GM12878 (cell line): ENCODE data around the gene SSTR1. TPM values are rescaled to one million over a fixed set of nuclear protein-coding genes. Genes with fewer than 3 reads are reported as not detected.

Experiments
- ATAC-seq: fragments of 200-7000 bp; cut with Tn5 transposase; 3 replicates; pipeline ENCODE4 v1.9.1; 2020; ENCODE audit warnings: mild to moderate bottlenecking, moderate library complexity
- BruUV-seq: library from RNA; stranded (reverse); fragments of 400-500 nt; replicated peaks from 2 replicates; lab custom pipeline; 2021; lab: Mats Ljungman, UMichigan
- CTCF ChIA-PET: fragments of 300-600 bp; sonication (Branson Sonifier 250); formaldehyde crosslinking; extraction: SDS; loops from one replicate; lab custom pipeline; 2021; ENCODE audit warnings: inconsistent platforms; lab: Yijun Ruan, JAX
- POLR2A ChIA-PET: fragments of 350-600 bp; formaldehyde crosslinking; extraction: SDS; loops from one replicate; lab custom pipeline; 2021; ENCODE audit warnings: inconsistent platforms; lab: Charles Lee
- RAD21 ChIA-PET: fragments of 300-600 bp; sonication (Branson Sonifier 250); formaldehyde crosslinking; loops from one replicate; lab custom pipeline; 2023; ENCODE audit warnings: antibody characterized with exemption; ENCODE audit not compliant: unreplicated experiment; lab: Charles Lee
- SMC1A ChIA-PET: fragments of 300-600 bp; sonication (Branson Sonifier 250); formaldehyde crosslinking; loops from one replicate; lab custom pipeline; 2023; ENCODE audit not compliant: unreplicated experiment, uncharacterized antibody; lab: Charles Lee
- DNase-seq: peaks from one replicate; pipeline ENCODE4 v3.0.0-alpha.2; 2011; ENCODE audit warnings: low read depth, low spot score
- FAIRE-seq: peaks from 3 replicates; lab custom pipeline; 2011; peaks lifted over from hg19 to GRCh38; lab: Jason Lieb, UNC
- H2AFZ ChIP-seq: 2 replicates; pipeline ENCODE4 v1.6.0; 2011; ENCODE audit warnings: low read depth, low read length, control low read depth; ENCODE audit not compliant: control insufficient read depth
- H3K27ac ChIP-seq: 2 replicates; pipeline ENCODE4 v1.5.1; 2011; ENCODE audit warnings: control low read depth; ENCODE audit not compliant: control insufficient read depth, insufficient read depth
- H3K27me3 ChIP-seq, 2 experiments: replicated peaks in 1 of 2; 2 replicates each; pipeline versions ENCODE4 v1.6.0 to v1.6.1; 2011; ENCODE audit warnings: low read length in 1 of 2; ENCODE audit not compliant: control insufficient read depth in 2 of 2, insufficient read depth in 2 of 2
- H3K36me3 ChIP-seq, 2 experiments: 2 replicates each; pipeline ENCODE4 v1.5.1; 2011; ENCODE audit warnings: low read length in 1 of 2; ENCODE audit not compliant: control insufficient read depth in 2 of 2, insufficient read depth in 2 of 2
- H3K4me1 ChIP-seq: 2 replicates; pipeline ENCODE4 v1.6.1; 2011; ENCODE audit warnings: mild to moderate bottlenecking, low read length, moderate library complexity, mixed read lengths; ENCODE audit not compliant: control insufficient read depth, insufficient read depth
- H3K4me2 ChIP-seq: 2 replicates; pipeline ENCODE4 v1.6.0; 2011; ENCODE audit warnings: control low read depth; ENCODE audit not compliant: control insufficient read depth, insufficient read depth
- H3K4me3 ChIP-seq: fragments of 200-600 bp; sonication (generic); 2 replicates; pipeline ENCODE4 v1.5.1; 2016
- H3K79me2 ChIP-seq: 2 replicates; pipeline ENCODE4 v1.6.0; 2011; ENCODE audit warnings: low read length; ENCODE audit not compliant: control insufficient read depth, insufficient read depth
- H3K9ac ChIP-seq: 2 replicates; pipeline ENCODE4 v1.8.0; 2011; ENCODE audit warnings: low read length, control low read depth, mixed read lengths; ENCODE audit not compliant: control insufficient read depth, insufficient read depth
- H3K9me3 ChIP-seq: replicated peaks from 3 replicates; pipeline ENCODE4 v1.5.1; 2011; ENCODE audit warnings: mild to moderate bottlenecking, low read length; ENCODE audit not compliant: control insufficient read depth, insufficient read depth
- H4K20me1 ChIP-seq: 2 replicates; pipeline ENCODE4 v1.6.0; 2011; ENCODE audit not compliant: control insufficient read depth, insufficient read depth
- ASH2L ChIP-seq: fragments of 300-600, 200-600 bp; sonication (generic); IDR thresholded peaks from 2 replicates; pipeline ENCODE4 v1.6.1; 2017; ENCODE audit warnings: low read depth, mild to moderate bottlenecking, borderline replicate concordance
- CREB1 ChIP-seq: IDR thresholded peaks from 2 replicates; pipeline ENCODE4 v1.6.1; 2012; ENCODE audit warnings: low read depth, mild to moderate bottlenecking, inconsistent platforms
- CUX1 ChIP-seq: IDR thresholded peaks from 2 replicates; pipeline ENCODE4 v1.6.1; 2012; ENCODE audit warnings: improper control_type of control experiment, low read depth, low read length; ENCODE audit not compliant: insufficient replicate concordance
- FOXM1 ChIP-seq: IDR thresholded peaks from 2 replicates; pipeline ENCODE4 v1.6.1; 2012; ENCODE audit warnings: low read depth, mild to moderate bottlenecking, inconsistent platforms, low read length, moderate library complexity
- HDAC6 ChIP-seq: fragments of 200-600 bp; sonication (generic); IDR thresholded peaks from one replicate; pipeline ENCODE4 v1.8.0; 2017; ENCODE audit warnings: antibody characterized with exemption; ENCODE audit not compliant: unreplicated experiment
- IRF4 ChIP-seq: IDR thresholded peaks from 2 replicates; pipeline ENCODE4 v1.6.1; 2011; ENCODE audit warnings: low read depth, low read length
- MTA3 ChIP-seq: IDR thresholded peaks from 2 replicates; pipeline ENCODE4 v1.6.1; 2012; ENCODE audit warnings: low read length, inconsistent platforms, borderline replicate concordance
- MYB ChIP-seq: fragments of 150-350 bp; IDR thresholded peaks from 2 replicates; pipeline ENCODE4 v1.6.1; 2014; ENCODE audit warnings: mild to moderate bottlenecking, low read depth, low read length, borderline replicate concordance
- NFYA ChIP-seq: IDR thresholded peaks from 2 replicates; pipeline ENCODE4 v1.6.1; 2011; ENCODE audit warnings: low read depth, mild to moderate bottlenecking, low read length, improper control_type of control experiment, borderline replicate concordance
- NKRF ChIP-seq: fragments of 450-650 bp; conservative IDR thresholded peaks from 2 replicates; pipeline ENCODE4 v1.6.1; 2017; ENCODE audit warnings: mild to moderate bottlenecking, moderate library complexity
- ZBTB4 ChIP-seq: fragments of 450-650 bp; formaldehyde crosslinking; IDR thresholded peaks from 2 replicates; pipeline ENCODE4 v1.4.0; 2022; ENCODE audit warnings: mild to moderate bottlenecking, moderate library complexity
- ZNF24 ChIP-seq: fragments of 450-650 bp; IDR thresholded peaks from 2 replicates; pipeline ENCODE4 v1.6.1; 2017; ENCODE audit warnings: antibody characterized with exemption, mild to moderate bottlenecking
- WGBS: methylation state at CpG from one replicate; pipeline ENCODE4 v1.1.6; 2016; ENCODE audit warnings: low lambda C conversion rate; ENCODE audit not compliant: insufficient replicate concordance, insufficient coverage; ENCODE audit errors: missing lambda C conversion rate; 5-methylcytosine and 5-hydroxymethylcytosine counted together
- in situ Hi-C: fragments of 300-500 bp; cut with MboI; formaldehyde crosslinking; loops from 9 replicates; pipeline ENCODE4 v1.14.3; 2018; ENCODE audit warnings: mixed read lengths
- intact Hi-C: fragments of 100-400 bp; cut with micrococcal nuclease; formaldehyde crosslinking; loops from one replicate; pipeline ENCODE4 v1.14.2; 2022; ENCODE audit not compliant: unreplicated experiment
- polyA plus RNA-seq, 11 experiments: library from polyadenylated mRNA; depleted of rRNA in 4 of 11; unstranded in 6 of 11; stranded (reverse) in 5 of 11; fragments of >200 nt; fragmentation: Nextera tagmentation in 4 of 11; fragmentation: Illumina TruSeq in 1 of 11; extraction: Ambion mirVana in 4 of 11; extraction: Trizol in 1 of 11; gene quantifications; 1 replicate in 1 of 11; 2 replicates in 10 of 11; pipeline versions ENCODE4 v1.2.1 to v1.2.3, GENCODE V29; 2011 to 2016; ENCODE audit warnings: inconsistent platforms in 2 of 11, missing spikeins in 2 of 11, low read depth in 1 of 11
- total RNA-seq, 4 experiments: library from RNA; depleted of rRNA in 3 of 4; stranded (reverse); fragments of >200 nt in 3 of 4; fragmentation: Illumina TruSeq in 1 of 4; extraction: Trizol in 1 of 4; gene quantifications; 2 replicates each; pipeline versions ENCODE4 v1.2.1 to v1.2.3, GENCODE V29; 2013 to 2021

SSTR1 gene
- total and polyA plus RNA-seq, 10 of the 15 experiments (the other 5 are each of a cell fraction or from before 2014, with no cell fraction given): 0.01 to 0.05 TPM; not detected in 8

GRCh38 chr14:38189930-38190726 is 17.6 kb upstream of the SSTR1 start:
- WGBS: 77% methylated on average over 4 of the region's 4 CpGs

More at GRCh38 chr14:38189930-38190726, 17.6 kb upstream of the SSTR1 start:
- Histone ChIP-seq H4K20me1 (no peaks in the 10 kb centered on the region), H3K4me3 (no peak overlapping the region)
- CTCF ChIA-PET: no interaction called here
- TF ChIP-seq NKRF (no peak), ASH2L (no peak), FOXM1 (no peak), CREB1 (no peak), ZNF24 (no peak), HDAC6 (no peak), CUX1 (no peak), MYB (no peak), NFYA (no peak), IRF4 (no peak), MTA3 (no peak), ZBTB4 (CRISPR knock-in tag) (no peak)
- TF ChIP-seq, all 136 proteins: peak for 0
- ATAC-seq (no peak), FAIRE-seq (no peak), DNase-seq (no peak)
- H3K4me1 ChIP-seq: no peaks in the 10 kb centered on the region
- no peaks in the 10 kb centered on the region for H3K9me3 ChIP-seq
- BruUV-seq: no TSS peak
- no peaks in the 10 kb centered on the region for H3K36me3 ChIP-seq
- RAD21 ChIA-PET: no interaction called here
- no peak overlapping the region for H3K27ac ChIP-seq
- no peak overlapping the region for H3K9ac ChIP-seq
- POLR2A ChIA-PET: no interaction called here
- H3K79me2 ChIP-seq: no peaks in the 10 kb centered on the region
- intact Hi-C loops (loop anchor here (10.0 kb wide), 1 partner anchor 285 kb away; no protein-coding TSS in a partner anchor), in situ Hi-C loops (no loop called here)
- H2AFZ ChIP-seq: no peak overlapping the region
- no peak overlapping the region for H3K4me2 ChIP-seq
- H3K27me3 ChIP-seq: no peaks in the 10 kb centered on the region
- SMC1A ChIA-PET: no interaction called here
